ENCODE measurements around the gene RGS6.

DNA sequence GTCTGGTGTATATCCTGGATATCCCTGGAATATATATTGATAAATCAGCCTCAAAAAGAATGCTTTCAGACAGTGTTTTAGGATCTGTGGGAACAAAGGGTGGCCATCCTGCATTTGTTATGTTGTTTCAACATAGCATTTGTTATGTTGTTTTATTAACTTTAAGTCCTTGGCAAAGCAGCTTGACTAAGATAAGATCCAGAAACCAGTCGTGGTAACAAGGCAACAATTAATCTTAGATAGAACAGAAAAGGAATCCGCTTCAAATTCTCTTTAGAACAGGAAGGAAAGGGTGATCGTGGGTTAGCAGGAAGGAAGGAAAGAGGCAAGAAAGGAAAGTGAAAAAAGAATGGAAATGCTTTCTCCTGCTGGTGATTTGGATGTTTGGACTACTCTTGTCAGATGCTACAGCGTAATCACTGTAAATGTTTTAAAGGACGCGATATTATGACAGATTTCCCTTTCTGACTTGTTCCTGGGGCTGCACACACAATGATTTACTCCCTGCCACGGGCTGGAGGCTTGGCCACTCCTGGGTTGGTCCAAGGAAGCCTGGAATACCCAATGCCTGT lies 518.3 kb downstream of the RGS6 start:
- TF ChIP-seq GATA3 (IDR thresholded peaks at IDR 0.05; ENCODE audit: low read depth, low read length) (no peak), GATA2 (IDR thresholded peaks at IDR 0.05; ENCODE audit: low read depth, low read length) (no peak)
